Endodermal cell (in vitro differentiated cells): ENCODE data around the gene DDIT4. TPM values are rescaled to one million over a fixed set of nuclear protein-coding genes. Genes with fewer than 3 reads are reported as not detected.

Source experiments
- DNase-seq: peaks from one replicate; pipeline ENCODE4 v3.0.0-alpha.2; 2017
- H3K27ac ChIP-seq: 2 replicates; pipeline ENCODE4 v1.5.1; 2013; ENCODE audit warnings: mild to moderate bottlenecking, low read depth, low read length, moderate library complexity
- H3K27me3 ChIP-seq: 2 replicates; pipeline ENCODE4 v1.6.1; 2013; ENCODE audit warnings: mild to moderate bottlenecking, low read length, moderate library complexity; ENCODE audit not compliant: insufficient read depth, control insufficient read depth, poor library complexity, severe bottlenecking
- H3K36me3 ChIP-seq: 2 replicates; pipeline ENCODE4 v1.7.0; 2013; ENCODE audit warnings: mild to moderate bottlenecking, low read length, moderate library complexity; ENCODE audit not compliant: control insufficient read depth, insufficient read depth
- H3K4me1 ChIP-seq: one replicate; pipeline ENCODE4 v1.7.0; 2013; ENCODE audit warnings: low read length; ENCODE audit not compliant: control insufficient read depth, insufficient read depth
- H3K4me3 ChIP-seq: 2 replicates; pipeline ENCODE4 v1.5.1; 2013; ENCODE audit warnings: mild to moderate bottlenecking, low read length, moderate library complexity
- H3K9ac ChIP-seq: 2 replicates; pipeline ENCODE4 v1.6.1; 2013; ENCODE audit warnings: mild to moderate bottlenecking, low read length, moderate library complexity; ENCODE audit not compliant: poor library complexity, severe bottlenecking; ENCODE audit errors: extremely low read depth
- H3K9me3 ChIP-seq: 2 replicates; pipeline ENCODE4 v1.6.1; 2013; ENCODE audit warnings: mild to moderate bottlenecking, low read length, moderate library complexity; ENCODE audit not compliant: control insufficient read depth
- H3K27ac Mint-ChIP-seq: 2 replicates; pipeline ENCODE4 v1.8.0; 2020; ENCODE audit warnings: mixed read lengths
- H3K27me3 Mint-ChIP-seq: 2 replicates; pipeline ENCODE4 v1.8.0; 2021; ENCODE audit warnings: mild to moderate bottlenecking, mixed read lengths; ENCODE audit not compliant: insufficient read depth
- H3K36me3 Mint-ChIP-seq: 2 replicates; pipeline ENCODE4 v1.8.0; 2020; ENCODE audit warnings: low read depth, mixed read lengths
- H3K4me1 Mint-ChIP-seq: 2 replicates; pipeline ENCODE4 v1.8.0; 2020; ENCODE audit warnings: mixed read lengths
- H3K4me3 Mint-ChIP-seq: 2 replicates; pipeline ENCODE4 v1.8.0; 2020; ENCODE audit warnings: mild to moderate bottlenecking, moderate library complexity, mixed read lengths
- H3K9me3 Mint-ChIP-seq: 2 replicates; pipeline ENCODE4 v1.8.0; 2020; ENCODE audit warnings: mild to moderate bottlenecking, mixed read lengths
- CTCF ChIP-seq: fragments of 200-600 bp; sonication (generic); conservative IDR thresholded peaks from 2 replicates; pipeline ENCODE4 v1.5.0; 2021; ENCODE audit warnings: antibody characterized with exemption, mild to moderate bottlenecking
- WGBS, 2 experiments: methylation state at CpG; one replicate each; pipeline versions ENCODE4 v1.1.5 to v1.1.7; 2013; ENCODE audit warnings: missing lambda C conversion rate in 2 of 2, mixed read lengths in 1 of 2; ENCODE audit not compliant: insufficient coverage in 1 of 2, insufficient read length in 1 of 2; 5-methylcytosine and 5-hydroxymethylcytosine counted together
- total RNA-seq, 2 donors: library from RNA; stranded (reverse); fragmentation: NEBNext Ultra II Directional in 1 of 2; extraction: Animal tissue kit (Norgen Biotek cat#: 25700) in 1 of 2; gene quantifications; 2 replicates in 1 of 2; 3 replicates in 1 of 2; pipeline ENCODE4 v1.2.1, GENCODE V29; 2021

Gene DDIT4
- total RNA-seq, 2 donors from 2014 or later: 20.5 to 30.2 TPM

GRCh38 chr10:72233621-72234020 lies 40.1 kb upstream of the DDIT4 start:
- no peaks in the 10 kb centered on the region for H3K9me3 ChIP-seq
- H3K9ac ChIP-seq: no peak overlapping the region
- H3K36me3 ChIP-seq: peaks cover 34% of the 10 kb centered on the region
- peaks cover 7% of the 10 kb centered on the region for H3K4me1 ChIP-seq
- Mint-ChIP-seq H3K4me3 (no peak overlapping the region), H3K27ac (no peak overlapping the region), H3K27me3 (no peaks in the 10 kb centered on the region), H3K9me3 (no peaks in the 10 kb centered on the region), H3K36me3 (peaks cover 36% of the 10 kb centered on the region), H3K4me1 (peaks cover 19% of the 10 kb centered on the region)
- TF ChIP-seq CTCF: no peak
- no peaks in the 10 kb centered on the region for H3K27me3 ChIP-seq
- no peak overlapping the region for H3K27ac ChIP-seq
- no peak for DNase-seq
- no peak overlapping the region for H3K4me3 ChIP-seq

GRCh38 chr10:72234560-72235095 lies 39.1 kb upstream of the DDIT4 start:
- WGBS, 2 experiments: 93 to 94% methylated on average over 5 to 6 of the region's 6 CpGs
- Histone ChIP-seq H3K36me3 (peaks cover 34% of the 10 kb centered on the region), H3K4me1 (peaks cover 1% of the 10 kb centered on the region), H3K9ac (no peak overlapping the region), H3K27me3 (no peaks in the 10 kb centered on the region), H3K4me3 (no peak overlapping the region), H3K27ac (no peak overlapping the region), H3K9me3 (no peaks in the 10 kb centered on the region)
- Mint-ChIP-seq H3K9me3 (no peaks in the 10 kb centered on the region), H3K4me1 (peaks cover 11% of the 10 kb centered on the region), H3K36me3 (peaks cover 36% of the 10 kb centered on the region), H3K27ac (no peak overlapping the region), H3K27me3 (no peaks in the 10 kb centered on the region), H3K4me3 (no peak overlapping the region)
- TF ChIP-seq CTCF: no peak
- no peak for DNase-seq

GRCh38 chr10:72235544-72236279 lies 38.0 kb upstream of the DDIT4 start:
- Histone ChIP-seq H3K4me1 (no peaks in the 10 kb centered on the region), H3K27me3 (no peaks in the 10 kb centered on the region), H3K9me3 (no peaks in the 10 kb centered on the region), H3K4me3 (no peak overlapping the region), H3K36me3 (peaks cover 28% of the 10 kb centered on the region), H3K27ac (no peak overlapping the region), H3K9ac (no peak overlapping the region)
- Mint-ChIP-seq H3K27ac (no peak overlapping the region), H3K27me3 (no peaks in the 10 kb centered on the region), H3K4me1 (peaks cover 2% of the 10 kb centered on the region), H3K9me3 (no peaks in the 10 kb centered on the region), H3K36me3 (peaks cover 27% of the 10 kb centered on the region), H3K4me3 (no peak overlapping the region)
- no peak for DNase-seq
- no peak for TF ChIP-seq CTCF
- WGBS, 2 experiments: 95 to 96% methylated on average over 6 of the region's 6 CpGs
